K562 (cell line): Measurements from ENCODE around the gene ARPC4. TPM values are rescaled to one million over a fixed set of nuclear protein-coding genes. Genes with fewer than 3 reads are reported as not detected.
A peak's percentile ranks its signal among the peaks of the same experiment; 100 is the strongest.

Experiments used
- EGR1 ChIP-seq: fragments of 450-650 bp; conservative IDR thresholded peaks from 2 replicates; pipeline ENCODE4 v1.6.1; 2017; ENCODE audit warnings: mild to moderate bottlenecking
- ETV5 ChIP-seq: sonication (generic); formaldehyde crosslinking; IDR thresholded peaks from 2 replicates; pipeline ENCODE4 v1.4.0; 2020; ENCODE audit warnings: low read depth, mild to moderate bottlenecking, missing genetic modification reagents
- MAZ ChIP-seq, 2 experiments: fragments of 450-650 bp in 1 of 2; sonication (generic) in 1 of 2; formaldehyde crosslinking; IDR thresholded peaks in 1 of 2; conservative IDR thresholded peaks in 1 of 2; 2 replicates each; pipeline versions ENCODE4 v1.4.0 to v1.5.0; 2020; ENCODE audit warnings: mild to moderate bottlenecking in 1 of 2, missing genetic modification reagents in 1 of 2
- NR2C1 ChIP-seq, 2 experiments: fragments of 450-650 bp; IDR thresholded peaks; 2 replicates each; pipeline ENCODE4 v1.6.1; 2017; ENCODE audit warnings: mild to moderate bottlenecking in 2 of 2, antibody characterized with exemption in 1 of 2, inconsistent platforms in 1 of 2, missing compliant biosample characterization in 1 of 2, missing genetic modification characterization in 1 of 2
- SIX5 ChIP-seq, 2 experiments: IDR thresholded peaks; 2 replicates each; pipeline ENCODE4 v1.6.1; 2011; ENCODE audit warnings: low read length in 2 of 2, borderline replicate concordance in 1 of 2, low read depth in 1 of 2, mild to moderate bottlenecking in 1 of 2, moderate library complexity in 1 of 2; ENCODE audit not compliant: insufficient read depth in 1 of 2
- SPI1 ChIP-seq: IDR thresholded peaks from 2 replicates; pipeline ENCODE4 v1.6.1; 2011; ENCODE audit warnings: low read depth, low read length, control low read depth, borderline replicate concordance
- SRF ChIP-seq, 2 experiments: fragments of 250-450, 450-650 bp in 1 of 2; sonication (Bioruptor Pico) in 1 of 2; sonication (generic) in 1 of 2; formaldehyde crosslinking; IDR thresholded peaks; 2 replicates each; pipeline versions ENCODE4 v1.5.0 to v1.5.1; 2020 to 2022; ENCODE audit warnings: mild to moderate bottlenecking in 1 of 2, missing genetic modification reagents in 1 of 2
- TEAD4 ChIP-seq, 2 experiments: sonication (generic) in 1 of 2; formaldehyde crosslinking in 1 of 2; IDR thresholded peaks; 2 replicates each; pipeline versions ENCODE4 v1.6.1 to v1.8.0; 2012 to 2022; ENCODE audit warnings: borderline replicate concordance in 1 of 2, inconsistent platforms in 1 of 2, low read length in 1 of 2, mild to moderate bottlenecking in 1 of 2, missing genetic modification reagents in 1 of 2
- ZNF354B ChIP-seq: fragments of 250-450 bp; sonication (Bioruptor Pico); IDR thresholded peaks from 2 replicates; pipeline ENCODE4 v1.4.0; 2020
- polyA plus RNA-seq, 8 experiments: library from polyadenylated mRNA; depleted of rRNA in 4 of 8; stranded (reverse) in 5 of 8; unstranded in 3 of 8; fragments of >200 nt; fragmentation: Nextera tagmentation in 2 of 8; fragmentation: Illumina TruSeq in 1 of 8; extraction: Ambion mirVana in 2 of 8; extraction: Trizol in 1 of 8; gene quantifications; 2 replicates each; pipeline versions ENCODE4 v1.2.1 to v1.2.3, GENCODE V29; 2011 to 2014; ENCODE audit warnings: inconsistent platforms in 1 of 8, missing spikeins in 1 of 8
- total RNA-seq, 7 experiments: library from RNA; depleted of rRNA in 6 of 7; stranded (reverse); fragments of >200 nt in 6 of 7; fragmentation: Illumina TruSeq in 2 of 7; extraction: Trizol in 2 of 7; gene quantifications; 2 replicates each; pipeline versions ENCODE4 v1.2.1 to v1.2.3, GENCODE V29; 2011 to 2021; ENCODE audit warnings: low replicate concordance in 1 of 7
- TF ChIP-seq, protein P1 (sequence below): sonication (generic); formaldehyde crosslinking; IDR thresholded peaks from 2 replicates; pipeline ENCODE4 v1.8.1; 2022; ENCODE audit warnings: missing genetic modification reagents
- TF ChIP-seq, protein P2 (sequence below): fragments of 250-450 bp; sonication (Bioruptor Pico); IDR thresholded peaks from 2 replicates; pipeline ENCODE4 v1.8.0; 2021; ENCODE audit warnings: moderate library complexity, mild to moderate bottlenecking, inconsistent platforms
- TF ChIP-seq, protein P3 (sequence below): fragments of 450-650 bp; IDR thresholded peaks from 2 replicates; pipeline ENCODE4 v1.6.1; 2018; ENCODE audit not compliant: partially characterized antibody
- TF ChIP-seq, protein P4 (sequence below): conservative IDR thresholded peaks from 2 replicates; pipeline ENCODE4 v1.6.1; 2011; ENCODE audit warnings: low read depth, mild to moderate bottlenecking, low read length; ENCODE audit not compliant: control insufficient read depth
- TF ChIP-seq, protein P5 (sequence below): fragments of 450-650 bp; formaldehyde crosslinking; IDR thresholded peaks from 2 replicates; pipeline ENCODE4 v1.4.0; 2022; ENCODE audit warnings: missing genetic modification characterization
- TF ChIP-seq, protein P6 (sequence below): IDR thresholded peaks from 3 replicates; pipeline ENCODE4 v1.6.1; 2011; ENCODE audit warnings: borderline replicate concordance, mild to moderate bottlenecking; ENCODE audit not compliant: insufficient read length, insufficient read depth

Gene ARPC4
- total and polyA plus RNA-seq, 9 of the 15 experiments (the other 6 are each of a cell fraction or from before 2014, with no cell fraction given): 20.1 to 153 (median 119) TPM

DNA sequence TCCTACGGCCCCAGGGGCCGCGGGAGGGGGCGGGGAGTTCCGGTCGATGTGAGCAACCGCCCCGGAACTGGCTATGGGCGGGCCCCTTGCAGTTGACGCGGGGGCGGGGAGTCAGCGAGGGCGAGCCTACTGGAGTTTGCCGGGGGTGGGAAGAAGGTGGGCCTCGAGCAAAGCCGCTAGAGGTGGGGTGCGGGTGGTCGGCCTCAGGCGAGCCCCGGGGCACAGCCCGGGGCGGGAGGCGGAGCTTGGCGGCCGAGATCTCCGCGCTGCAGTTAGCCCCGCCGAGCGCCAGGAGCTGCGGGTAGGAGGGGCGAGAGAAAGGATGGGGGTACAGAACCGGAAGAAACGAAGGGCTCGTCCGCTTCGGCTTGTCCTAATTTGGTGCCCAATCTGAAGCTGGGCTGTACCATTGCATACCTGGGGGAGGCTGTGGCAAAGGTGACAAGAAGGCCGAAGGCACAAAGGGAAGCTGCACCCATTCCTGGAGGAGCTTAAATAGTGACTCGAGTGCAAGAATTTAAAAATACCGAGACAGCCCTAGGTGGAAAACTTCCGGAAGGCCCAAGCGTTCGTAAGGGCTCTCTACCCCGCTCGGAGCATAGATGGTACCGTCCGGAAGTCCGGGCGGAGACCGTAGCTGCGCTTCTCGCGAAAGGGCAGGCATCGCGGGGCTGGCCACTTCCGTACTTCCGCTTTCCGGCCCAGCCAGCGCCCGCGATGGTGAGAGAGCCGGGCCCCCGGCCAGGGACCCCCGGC is at the start of gene ARPC4, which contains the start of gene TADA3 (continued):
- TF ChIP-seq, protein P1, sequence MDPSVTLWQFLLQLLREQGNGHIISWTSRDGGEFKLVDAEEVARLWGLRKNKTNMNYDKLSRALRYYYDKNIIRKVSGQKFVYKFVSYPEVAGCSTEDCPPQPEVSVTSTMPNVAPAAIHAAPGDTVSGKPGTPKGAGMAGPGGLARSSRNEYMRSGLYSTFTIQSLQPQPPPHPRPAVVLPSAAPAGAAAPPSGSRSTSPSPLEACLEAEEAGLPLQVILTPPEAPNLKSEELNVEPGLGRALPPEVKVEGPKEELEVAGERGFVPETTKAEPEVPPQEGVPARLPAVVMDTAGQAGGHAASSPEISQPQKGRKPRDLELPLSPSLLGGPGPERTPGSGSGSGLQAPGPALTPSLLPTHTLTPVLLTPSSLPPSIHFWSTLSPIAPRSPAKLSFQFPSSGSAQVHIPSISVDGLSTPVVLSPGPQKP (CRISPR knock-in tag): peak; percentile 98
- TF ChIP-seq, protein P2, sequence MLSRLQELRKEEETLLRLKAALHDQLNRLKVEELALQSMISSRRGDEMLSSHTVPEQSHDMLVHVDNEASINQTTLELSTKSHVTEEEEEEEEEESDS (CRISPR knock-in tag): no peak
- 0 out of 2 replicates have a peak, but pooled peaks have one; percentile 43 for TF ChIP-seq ZNF354B (CRISPR knock-in tag)
- TF ChIP-seq, protein P3, sequence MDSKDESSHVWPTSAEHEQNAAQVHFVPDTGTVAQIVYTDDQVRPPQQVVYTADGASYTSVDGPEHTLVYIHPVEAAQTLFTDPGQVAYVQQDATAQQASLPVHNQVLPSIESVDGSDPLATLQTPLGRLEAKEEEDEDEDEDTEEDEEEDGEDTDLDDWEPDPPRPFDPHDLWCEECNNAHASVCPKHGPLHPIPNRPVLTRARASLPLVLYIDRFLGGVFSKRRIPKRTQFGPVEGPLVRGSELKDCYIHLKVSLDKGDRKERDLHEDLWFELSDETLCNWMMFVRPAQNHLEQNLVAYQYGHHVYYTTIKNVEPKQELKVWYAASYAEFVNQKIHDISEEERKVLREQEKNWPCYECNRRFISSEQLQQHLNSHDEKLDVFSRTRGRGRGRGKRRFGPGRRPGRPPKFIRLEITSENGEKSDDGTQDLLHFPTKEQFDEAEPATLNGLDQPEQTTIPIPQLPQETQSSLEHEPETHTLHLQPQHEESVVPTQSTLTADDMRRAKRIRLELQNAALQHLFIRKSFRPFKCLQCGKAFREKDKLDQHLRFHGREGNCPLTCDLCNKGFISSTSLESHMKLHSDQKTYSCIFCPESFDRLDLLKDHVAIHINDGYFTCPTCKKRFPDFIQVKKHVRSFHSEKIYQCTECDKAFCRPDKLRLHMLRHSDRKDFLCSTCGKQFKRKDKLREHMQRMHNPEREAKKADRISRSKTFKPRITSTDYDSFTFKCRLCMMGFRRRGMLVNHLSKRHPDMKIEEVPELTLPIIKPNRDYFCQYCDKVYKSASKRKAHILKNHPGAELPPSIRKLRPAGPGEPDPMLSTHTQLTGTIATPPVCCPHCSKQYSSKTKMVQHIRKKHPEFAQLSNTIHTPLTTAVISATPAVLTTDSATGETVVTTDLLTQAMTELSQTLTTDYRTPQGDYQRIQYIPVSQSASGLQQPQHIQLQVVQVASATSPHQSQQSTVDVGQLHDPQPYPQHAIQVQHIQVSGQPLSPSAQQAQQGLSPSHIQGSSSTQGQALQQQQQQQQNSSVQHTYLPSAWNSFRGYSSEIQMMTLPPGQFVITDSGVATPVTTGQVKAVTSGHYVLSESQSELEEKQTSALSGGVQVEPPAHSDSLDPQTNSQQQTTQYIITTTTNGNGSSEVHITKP: peak; percentile 100
- TF ChIP-seq, protein P4, sequence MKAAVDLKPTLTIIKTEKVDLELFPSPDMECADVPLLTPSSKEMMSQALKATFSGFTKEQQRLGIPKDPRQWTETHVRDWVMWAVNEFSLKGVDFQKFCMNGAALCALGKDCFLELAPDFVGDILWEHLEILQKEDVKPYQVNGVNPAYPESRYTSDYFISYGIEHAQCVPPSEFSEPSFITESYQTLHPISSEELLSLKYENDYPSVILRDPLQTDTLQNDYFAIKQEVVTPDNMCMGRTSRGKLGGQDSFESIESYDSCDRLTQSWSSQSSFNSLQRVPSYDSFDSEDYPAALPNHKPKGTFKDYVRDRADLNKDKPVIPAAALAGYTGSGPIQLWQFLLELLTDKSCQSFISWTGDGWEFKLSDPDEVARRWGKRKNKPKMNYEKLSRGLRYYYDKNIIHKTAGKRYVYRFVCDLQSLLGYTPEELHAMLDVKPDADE: peak; percentile 67
- TF ChIP-seq MAZ (CRISPR knock-in tag; conservative IDR thresholded peaks at IDR 0.05 in 1 of 2, IDR thresholded peaks at IDR 0.05 in 1 of 2): peak; percentile 81 to 97
- TF ChIP-seq TEAD4 (IDR thresholded peaks at IDR 0.05; ENCODE audit: low read length): peak; percentile 44; the same call in 1 of the 2 replicates
- TF ChIP-seq TEAD4 (CRISPR knock-in tag; IDR thresholded peaks at IDR 0.05; ENCODE audit: borderline replicate concordance): no peak
- peak; percentile 31 to 54; a peak in 2 of 4 replicates for TF ChIP-seq SIX5 (IDR thresholded peaks at IDR 0.05; ENCODE audit: borderline replicate concordance in 1 of 2, insufficient read depth in 1 of 2, low read depth in 1 of 2, low read length in 2 of 2)
- TF ChIP-seq ETV5 (CRISPR knock-in tag): peak; percentile 96
- peak; percentile 89 for TF ChIP-seq SPI1
- TF ChIP-seq SRF (CRISPR knock-in tag; IDR thresholded peaks at IDR 0.05): peak; percentile 99
- TF ChIP-seq, protein P5, sequence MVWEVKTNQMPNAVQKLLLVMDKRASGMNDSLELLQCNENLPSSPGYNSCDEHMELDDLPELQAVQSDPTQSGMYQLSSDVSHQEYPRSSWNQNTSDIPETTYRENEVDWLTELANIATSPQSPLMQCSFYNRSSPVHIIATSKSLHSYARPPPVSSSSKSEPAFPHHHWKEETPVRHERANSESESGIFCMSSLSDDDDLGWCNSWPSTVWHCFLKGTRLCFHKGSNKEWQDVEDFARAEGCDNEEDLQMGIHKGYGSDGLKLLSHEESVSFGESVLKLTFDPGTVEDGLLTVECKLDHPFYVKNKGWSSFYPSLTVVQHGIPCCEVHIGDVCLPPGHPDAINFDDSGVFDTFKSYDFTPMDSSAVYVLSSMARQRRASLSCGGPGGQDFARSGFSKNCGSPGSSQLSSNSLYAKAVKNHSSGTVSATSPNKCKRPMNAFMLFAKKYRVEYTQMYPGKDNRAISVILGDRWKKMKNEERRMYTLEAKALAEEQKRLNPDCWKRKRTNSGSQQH (CRISPR knock-in tag): no peak
- no peak for TF ChIP-seq NR2C1 (IDR thresholded peaks at IDR 0.05)
- no peak for TF ChIP-seq NR2C1 (tag; IDR thresholded peaks at IDR 0.05)
- TF ChIP-seq EGR1: peak; percentile 99
- TF ChIP-seq, protein P6, sequence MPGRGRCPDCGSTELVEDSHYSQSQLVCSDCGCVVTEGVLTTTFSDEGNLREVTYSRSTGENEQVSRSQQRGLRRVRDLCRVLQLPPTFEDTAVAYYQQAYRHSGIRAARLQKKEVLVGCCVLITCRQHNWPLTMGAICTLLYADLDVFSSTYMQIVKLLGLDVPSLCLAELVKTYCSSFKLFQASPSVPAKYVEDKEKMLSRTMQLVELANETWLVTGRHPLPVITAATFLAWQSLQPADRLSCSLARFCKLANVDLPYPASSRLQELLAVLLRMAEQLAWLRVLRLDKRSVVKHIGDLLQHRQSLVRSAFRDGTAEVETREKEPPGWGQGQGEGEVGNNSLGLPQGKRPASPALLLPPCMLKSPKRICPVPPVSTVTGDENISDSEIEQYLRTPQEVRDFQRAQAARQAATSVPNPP: no peak
